Activated CD4-positive, alpha-beta T cell treated with anti-CD3 and anti-CD28 coated beads, Interleukin-2, amount 50 U/mL, for 1 hour (primary cell): ENCODE measurements around the gene MIOS.
"Not testable (repeated sequence)": the region's sequence is repeated elsewhere in the genome, so short reads cannot be mapped to it uniquely, and the experiment has no call there.

Experiments
- DNase-seq: peaks from one replicate; pipeline ENCODE4 v3.0.0-alpha.2; 2020

MIOS gene

GRCh38 chr7:7554649-7555575, 11.8 kb upstream of the MIOS start:
- DNase-seq = no peak

GRCh38 chr7:7556852-7557251, 9.8 kb upstream of the MIOS start:
- DNase-seq = no peak

- DNase-seq = no peak
Observed at GRCh38 chr7:7557252-7557651, 9.4 kb upstream of the MIOS start.

GRCh38 chr7:7561591-7561990, 5.1 kb upstream of the MIOS start:
- DNase-seq = not testable (repeated sequence)

- no peak for DNase-seq
Observed at GRCh38 chr7:7562736-7563135, 3.9 kb upstream of the MIOS start.

- DNase-seq = no peak
Observed at GRCh38 chr7:7563269-7563668, 3.4 kb upstream of the MIOS start.

- DNase-seq = no peak
Observed at GRCh38 chr7:7563813-7564212, 2.9 kb upstream of the MIOS start.

GRCh38 chr7:7564323-7564780, 2.3 kb upstream of the MIOS start:
- DNase-seq = no peak

- no peak for DNase-seq
Observed at GRCh38 chr7:7565018-7565680, 1.5 kb upstream of the MIOS start.

- DNase-seq = no peak
Observed at GRCh38 chr7:7565746-7566650, 686 bp upstream of the MIOS start.

GRCh38 chr7:7567898-7568531, 1.3 kb downstream of the MIOS start:
- no peak for DNase-seq

GRCh38 chr7:7568553-7568952, 1.9 kb downstream of the MIOS start:
- DNase-seq = no peak

- no peak for DNase-seq
Observed at GRCh38 chr7:7569081-7569527, 2.4 kb downstream of the MIOS start.

- DNase-seq = no peak
Observed at GRCh38 chr7:7569615-7570014, 2.9 kb downstream of the MIOS start.

GRCh38 chr7:7570584-7570983, 3.9 kb downstream of the MIOS start:
- no peak for DNase-seq

- DNase-seq = no peak
Observed at GRCh38 chr7:7573701-7574100, 7.0 kb downstream of the MIOS start.

GRCh38 chr7:7576344-7576743, 9.7 kb downstream of the MIOS start:
- DNase-seq = no peak

- DNase-seq = no peak
Observed at GRCh38 chr7:7577888-7578287, 11.2 kb downstream of the MIOS start.

GRCh38 chr7:7579638-7580037, 13.0 kb downstream of the MIOS start:
- DNase-seq = no peak

GRCh38 chr7:7581531-7582179, 15.0 kb downstream of the MIOS start:
- no peak for DNase-seq

GRCh38 chr7:7582596-7582995, 15.9 kb downstream of the MIOS start:
- DNase-seq = no peak

GRCh38 chr7:7583731-7584130, 17.0 kb downstream of the MIOS start:
- DNase-seq = no peak
